Measurements from ENCODE around the gene SELENOI.
A peak's percentile ranks its signal among the peaks of the same experiment; 100 is the strongest.
"Not testable (repeated sequence)": the region's sequence is repeated elsewhere in the genome, so short reads cannot be mapped to it uniquely, and the experiment has no call there.

Gene SELENOI

DNA sequence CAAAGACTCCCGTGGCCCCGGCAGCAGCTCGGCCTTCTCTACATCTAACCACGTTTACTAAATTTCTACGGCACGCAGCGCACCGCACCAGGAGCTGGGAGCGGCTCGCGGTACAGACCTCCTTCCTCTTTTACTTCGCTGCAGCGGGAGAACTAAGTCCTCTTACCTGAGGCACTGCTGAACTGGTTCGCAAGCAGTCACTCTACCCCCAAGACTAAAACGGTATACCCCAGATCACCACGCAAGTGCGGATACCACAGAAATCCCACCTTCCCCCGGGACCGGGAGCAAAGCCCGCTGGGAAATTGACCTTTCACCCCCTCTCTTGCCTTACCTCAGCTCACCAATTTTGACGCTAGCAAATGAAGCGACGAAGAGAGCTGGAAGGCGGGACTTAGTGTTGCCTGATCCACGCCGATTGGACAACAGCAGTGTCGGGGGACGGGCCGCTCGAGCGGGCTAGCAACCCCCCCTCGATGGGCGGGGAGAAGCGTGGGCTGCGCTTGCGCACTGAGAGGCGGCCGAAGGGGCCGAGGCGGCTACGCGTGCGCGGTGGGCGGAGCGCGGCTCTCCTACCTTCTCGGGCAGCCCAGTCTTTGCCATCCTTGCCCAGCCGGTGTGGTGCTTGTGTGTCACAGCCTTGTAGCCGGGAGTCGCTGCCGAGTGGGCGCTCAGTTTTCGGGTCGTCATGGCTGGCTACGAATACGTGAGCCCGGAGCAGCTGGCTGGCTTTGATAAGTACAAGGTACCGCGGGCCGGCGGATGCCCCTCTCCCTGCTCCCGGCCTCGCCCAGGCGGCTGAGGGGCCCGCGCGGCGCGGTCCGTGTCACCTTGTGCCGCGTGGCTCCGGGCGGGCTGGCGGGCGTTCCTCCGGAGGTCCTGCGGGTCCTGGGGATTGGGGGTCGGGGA, at the start of gene SELENOI:
Gene SELENOI, plus strand, starts transcription at position 599 of the 909 bp plus-strand sequence. Its CDS starts 90 bp downstream, at position 689.
- DNase-seq, result peak; percentile 100

- no peak for DNase-seq
Measured at GRCh38 chr2:26297061-26297460, 48.9 kb upstream of the SELENOI start.

GRCh38 chr2:26298286-26298637, 47.7 kb upstream of the SELENOI start:
- DNase-seq, result no peak

DNA sequence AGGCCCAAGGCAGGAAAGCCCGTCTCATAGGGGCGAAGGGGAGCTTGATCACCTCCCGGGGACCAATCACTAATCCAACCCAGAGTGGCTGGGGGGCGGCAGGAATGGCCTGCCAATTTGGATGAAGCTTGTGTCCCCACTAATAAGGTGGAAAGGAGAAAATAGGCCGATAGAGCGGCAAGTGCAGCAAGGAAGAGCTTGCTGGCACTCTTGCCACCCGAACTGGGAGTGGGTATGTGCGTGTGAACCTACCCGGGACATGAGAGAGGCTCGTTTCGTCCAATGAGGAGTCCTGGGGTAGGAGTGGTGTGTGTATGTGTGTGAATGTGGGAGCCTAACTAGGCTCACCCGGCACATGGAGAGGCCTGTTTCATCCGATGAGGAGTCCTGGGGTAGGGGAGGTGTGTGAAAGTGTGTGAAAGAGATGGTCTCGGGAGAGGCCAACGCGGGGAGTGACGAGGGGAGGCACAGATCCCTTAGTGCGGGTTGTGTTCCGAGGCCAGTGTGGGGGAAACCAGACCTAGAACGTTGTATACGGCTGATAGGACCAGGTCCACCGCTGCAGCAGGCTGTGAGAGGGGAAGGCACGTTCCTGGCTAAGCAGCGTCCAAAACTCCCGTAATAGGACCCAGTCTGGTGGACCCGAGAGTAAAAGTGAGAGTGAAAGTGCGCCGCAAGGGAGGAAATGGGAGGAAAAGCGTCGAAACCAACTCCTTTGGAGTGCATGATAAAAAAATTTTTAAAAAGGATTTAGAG, 47.1 kb upstream of the SELENOI start:
- DNase-seq, result peak; percentile 35

DNA sequence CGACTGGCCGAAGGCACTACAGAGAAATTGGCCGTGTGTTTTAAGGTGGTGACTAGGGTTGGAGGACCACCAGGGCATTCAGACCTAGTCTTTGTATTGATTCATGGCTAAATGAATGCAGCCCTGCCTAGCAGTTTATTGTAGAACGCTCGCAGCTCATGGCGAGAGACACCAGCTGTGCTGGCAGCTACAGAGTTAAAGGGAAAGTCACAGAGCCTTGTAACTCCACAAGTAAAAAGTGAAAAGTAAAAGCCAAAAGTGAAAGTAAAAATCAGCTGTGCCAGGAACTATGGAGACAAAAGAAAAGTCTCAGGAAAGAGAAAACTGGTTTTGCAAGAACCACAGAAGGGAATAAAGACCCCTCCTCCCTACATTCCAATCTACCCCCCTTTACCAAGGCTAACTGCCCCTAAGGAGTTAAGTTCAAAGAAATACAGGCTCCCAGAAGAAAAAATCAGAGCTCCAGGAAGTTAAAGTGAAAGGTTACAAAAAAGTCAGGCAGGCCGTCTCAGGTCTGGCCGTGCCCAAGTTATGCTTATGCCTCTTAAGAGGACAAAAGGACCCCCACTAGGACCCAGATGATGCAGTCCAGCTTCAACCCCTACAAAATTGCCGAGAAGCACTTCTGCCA, 46.4 kb upstream of the SELENOI start:
- peak; percentile 18 for DNase-seq

GRCh38 chr2:26300234-26300925, 45.6 kb upstream of the SELENOI start:
- peak; percentile 19 for DNase-seq

- DNase-seq, result no peak
Measured at GRCh38 chr2:26302846-26303245, 43.1 kb upstream of the SELENOI start.

DNA sequence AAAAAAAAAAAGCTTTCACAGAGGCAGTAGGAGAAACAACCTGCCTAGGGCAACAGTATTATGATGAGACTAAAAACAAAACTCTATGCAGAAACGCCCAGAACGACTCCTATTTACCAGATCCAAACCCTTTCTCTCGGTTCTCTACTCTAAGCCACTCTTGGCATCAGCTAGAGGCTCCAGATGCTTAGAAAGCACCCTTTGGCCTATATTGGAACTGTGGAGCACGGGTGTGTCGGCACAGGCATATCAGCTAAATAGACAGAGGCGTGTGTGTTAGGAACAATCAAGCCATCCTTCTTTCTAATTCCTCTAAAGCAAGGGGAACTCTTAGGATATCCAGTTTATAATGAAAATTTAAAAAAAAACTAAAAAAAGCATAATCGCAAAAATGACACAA, 40.8 kb upstream of the SELENOI start:
- DNase-seq, result not testable (repeated sequence)

DNA sequence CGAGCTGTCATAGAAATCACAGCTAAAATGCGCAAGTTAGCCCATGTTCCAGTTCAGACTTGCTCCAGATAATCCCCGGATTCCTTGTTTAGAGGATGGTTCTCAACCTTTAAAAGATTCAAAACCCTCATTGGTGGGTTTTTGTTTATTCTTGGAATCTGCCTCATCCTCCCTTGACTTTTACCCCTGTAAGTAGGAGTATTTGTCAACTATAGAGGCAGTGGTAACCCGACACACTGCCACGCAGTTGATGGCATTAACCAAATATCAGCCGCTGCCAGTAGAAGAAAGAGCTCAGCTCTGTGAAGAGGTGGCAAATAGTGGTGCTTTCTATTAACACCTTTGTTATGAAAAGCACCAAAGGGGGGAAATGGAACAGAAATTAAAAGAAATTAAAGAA, 40.4 kb upstream of the SELENOI start:
- DNase-seq, result no peak

DNA sequence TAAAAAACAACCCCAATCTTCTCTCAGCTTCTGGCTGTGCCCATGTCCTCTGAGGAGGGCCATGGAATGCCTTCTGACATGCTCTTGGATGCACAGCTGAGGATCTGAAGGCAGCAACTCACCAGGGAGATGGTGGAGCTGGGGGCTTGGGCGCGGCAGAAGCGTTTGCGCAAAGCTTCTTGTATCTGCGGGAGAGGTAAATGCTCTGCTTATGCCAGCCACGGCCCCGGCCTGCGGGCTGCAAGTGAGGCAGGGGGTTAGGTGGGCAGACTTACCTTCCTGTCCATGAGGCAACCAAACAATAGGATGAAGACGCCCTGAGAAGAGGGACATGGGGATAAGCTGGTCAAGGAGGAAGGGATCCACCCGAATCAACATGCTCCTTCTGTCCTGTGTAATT, 36.0 kb upstream of the SELENOI start:
- DNase-seq, result no peak

DNA sequence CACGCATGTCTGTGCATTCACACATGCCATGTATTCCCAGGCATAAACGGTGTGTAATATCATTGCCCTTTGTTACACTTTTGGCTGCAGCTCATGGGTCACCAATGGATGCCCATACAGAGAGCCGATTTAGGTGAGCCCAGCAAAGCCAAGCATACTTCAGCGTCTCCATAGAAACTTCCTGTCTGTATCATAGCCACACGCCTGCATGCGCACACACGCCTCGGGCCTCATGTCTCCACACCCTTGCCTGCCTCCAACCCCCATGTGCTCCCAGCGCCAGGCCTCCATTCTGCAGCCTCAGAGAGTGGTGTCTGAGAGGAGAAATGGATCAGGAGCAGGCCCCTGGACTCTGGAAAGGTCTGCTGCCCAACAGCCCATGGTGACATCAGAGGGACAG, 33.5 kb upstream of the SELENOI start:
- DNase-seq, result no peak

GRCh38 chr2:26313446-26313845, 32.5 kb upstream of the SELENOI start:
- no peak for DNase-seq

DNA sequence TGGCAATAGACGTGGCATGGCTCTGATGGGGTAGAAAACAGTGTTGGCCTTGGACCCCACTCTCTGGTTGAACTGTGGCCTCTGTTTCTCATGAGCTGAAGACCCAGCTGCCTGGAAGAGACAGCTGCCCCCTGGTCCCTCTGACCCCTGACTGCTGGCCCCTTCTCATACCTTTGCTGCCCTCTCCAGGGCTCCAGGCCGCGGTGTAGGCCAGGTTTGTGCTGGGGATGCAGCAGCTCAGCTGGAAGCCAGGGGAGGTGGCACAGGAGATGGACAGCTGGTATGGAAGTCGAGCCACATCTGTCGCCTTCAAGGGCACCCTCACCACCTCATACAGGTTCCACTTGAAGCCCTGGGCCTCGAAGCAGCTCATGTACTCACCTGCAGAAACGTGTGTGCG, 31.7 kb upstream of the SELENOI start:
- DNase-seq, result no peak

DNA sequence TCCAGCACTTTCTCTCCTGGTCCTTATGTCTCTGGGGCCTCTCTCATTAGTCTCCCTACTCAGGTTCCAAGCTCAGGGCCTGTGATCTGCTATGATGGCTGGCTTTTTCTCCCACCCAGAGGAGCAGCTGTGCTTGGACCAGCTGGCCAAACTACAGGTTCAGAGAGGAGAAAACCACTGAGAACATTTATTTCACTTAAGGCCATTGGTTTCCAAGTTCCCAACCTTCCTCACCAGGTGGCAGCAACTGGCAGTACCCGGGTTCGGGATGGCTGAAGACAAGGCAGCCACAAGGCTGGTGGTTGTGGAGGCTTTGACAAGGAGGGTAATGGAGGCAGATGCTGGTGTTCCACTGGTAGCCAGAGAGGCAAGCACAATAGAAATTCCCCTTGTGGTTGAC, 29.9 kb upstream of the SELENOI start:
- no peak for DNase-seq

- DNase-seq, result no peak
Measured at GRCh38 chr2:26316845-26317244, 29.1 kb upstream of the SELENOI start.

GRCh38 chr2:26317377-26318105, 28.4 kb upstream of the SELENOI start:
- no peak for DNase-seq

- DNase-seq, result no peak
Measured at GRCh38 chr2:26318950-26319349, 27.0 kb upstream of the SELENOI start.

GRCh38 chr2:26324479-26324878, 21.5 kb upstream of the SELENOI start:
- DNase-seq, result not testable (repeated sequence)

DNA sequence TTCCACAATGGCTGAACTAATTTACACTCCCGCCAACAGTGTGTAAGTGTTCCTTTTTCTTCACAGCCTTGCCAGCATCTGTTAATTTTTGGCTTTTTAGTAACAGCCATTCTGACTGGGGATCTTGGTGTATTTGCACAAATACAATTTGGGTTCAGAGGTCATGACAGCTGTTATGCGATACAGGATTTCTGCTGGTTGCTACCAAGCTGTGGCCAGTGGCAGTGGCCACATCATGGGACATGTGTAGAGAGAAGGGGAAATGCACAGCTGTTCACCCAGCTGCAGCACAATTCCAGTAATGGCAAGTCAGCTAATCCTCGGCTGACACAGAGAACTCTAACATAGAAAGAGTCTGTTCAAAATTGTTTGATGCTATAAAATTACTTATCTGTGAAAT, 21.0 kb upstream of the SELENOI start:
- DNase-seq, result no peak

DNA sequence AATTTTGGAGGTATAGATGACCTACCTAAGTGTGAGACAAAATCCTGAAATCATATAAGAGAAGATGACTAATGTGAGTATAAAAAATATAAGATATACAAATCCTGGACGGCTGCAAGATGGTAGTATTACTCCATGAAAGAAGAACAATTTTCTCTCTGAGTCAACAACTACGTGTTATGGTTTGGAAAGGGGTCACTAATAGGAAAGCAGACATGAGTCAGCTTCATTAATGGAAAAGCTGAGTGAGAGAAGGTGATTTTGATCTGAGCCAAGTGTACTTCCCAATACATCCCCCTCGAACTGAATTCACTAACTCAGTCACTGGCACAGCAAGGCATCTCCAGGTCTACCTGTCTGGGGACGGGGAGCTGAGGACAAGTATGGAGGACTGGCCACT, 20.1 kb upstream of the SELENOI start:
- no peak for DNase-seq

GRCh38 chr2:26326514-26326913, 19.4 kb upstream of the SELENOI start:
- DNase-seq, result no peak

Measured in stimulated activated CD4-positive, alpha-beta T cell treated with anti-CD3 and anti-CD28 coated beads, Interleukin-4, amount 100 ng/mL, for 24 hours (primary cell).